D721Med (cell line): Measurements from ENCODE around the gene KANSL1.
"Not testable (repeated sequence)": the region's sequence is repeated elsewhere in the genome, so short reads cannot be mapped to it uniquely, and the experiment has no call there.

Source experiments
- DNase-seq: peaks from one replicate; pipeline ENCODE4 v3.0.0; 2011; ENCODE audit warnings: low spot score; ENCODE audit not compliant: insufficient read length
- FAIRE-seq: peaks from 2 replicates; lab custom pipeline; 2011; peaks lifted over from hg19 to GRCh38; lab: Jason Lieb, UNC
- CTCF ChIP-seq: IDR thresholded peaks from 2 replicates; pipeline ENCODE4 v1.5.1; 2012; ENCODE audit warnings: mild to moderate bottlenecking, control low read depth; ENCODE audit not compliant: insufficient read depth; ENCODE audit errors: missing control alignments

KANSL1 gene

DNA sequence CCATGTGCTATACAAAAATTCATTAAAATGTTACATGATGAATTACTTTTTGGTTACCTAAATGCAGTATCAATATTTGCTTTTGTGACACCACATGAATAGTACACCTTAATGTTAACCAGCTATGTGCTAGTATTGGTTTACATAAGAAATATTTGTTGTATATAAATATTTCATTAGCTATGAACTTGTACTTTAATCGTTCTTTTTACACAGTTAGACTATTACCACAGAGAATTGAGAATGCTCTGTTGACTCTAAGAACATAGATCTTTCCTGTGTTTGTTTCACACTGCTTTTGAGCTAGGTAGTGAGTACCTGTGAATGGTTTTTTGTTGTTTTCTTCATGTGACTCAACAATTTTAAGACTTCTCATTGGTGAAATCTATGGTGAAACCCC lies 93.4 kb downstream of the KANSL1 start:
- no peak for TF ChIP-seq CTCF
- no peak for DNase-seq
- FAIRE-seq = no peak

DNA sequence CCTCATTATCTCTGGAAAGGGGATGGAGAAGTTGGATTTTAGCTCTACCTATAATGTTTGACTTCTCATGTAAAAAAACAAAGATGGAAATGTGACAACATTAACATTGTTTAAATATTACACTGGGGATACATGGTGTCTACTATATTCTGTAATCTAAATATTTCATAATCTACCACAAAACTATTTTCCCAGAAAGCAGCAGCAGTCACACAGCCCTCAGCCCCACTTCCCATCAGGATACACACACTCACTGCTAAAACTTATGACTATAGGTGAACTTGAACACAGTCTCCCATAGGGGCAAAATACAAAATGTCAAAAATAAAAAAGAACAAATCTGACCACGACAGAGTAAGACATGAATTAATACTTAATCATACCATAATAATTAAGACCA lies 95.7 kb downstream of the KANSL1 start:
- no peak for DNase-seq
- no peak for TF ChIP-seq CTCF
- FAIRE-seq = no peak

DNA sequence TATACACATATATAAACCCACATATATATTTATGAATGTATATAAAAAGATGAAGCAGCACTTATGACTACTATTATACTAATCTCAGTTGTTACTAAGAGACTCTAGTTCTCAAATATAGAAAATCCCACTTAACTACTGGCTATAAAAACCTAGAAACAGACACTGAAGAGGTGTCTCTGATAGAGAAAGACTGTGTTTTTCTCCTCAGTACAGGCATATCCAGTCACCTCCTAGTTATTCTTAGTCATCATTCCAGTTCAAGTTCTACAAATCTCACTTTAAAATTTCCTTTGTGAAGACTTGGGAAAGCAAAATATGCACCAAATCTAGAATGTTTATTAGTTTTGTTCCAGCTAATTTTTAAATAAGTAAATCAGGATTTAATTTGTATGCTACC lies 100.2 kb downstream of the KANSL1 start:
- no peak for TF ChIP-seq CTCF
- FAIRE-seq = no peak
- no peak for DNase-seq

GRCh38 chr17:46090871-46091270 lies 102.4 kb downstream of the KANSL1 start:
- FAIRE-seq (no peak), DNase-seq (no peak)
- no peak for TF ChIP-seq CTCF

DNA sequence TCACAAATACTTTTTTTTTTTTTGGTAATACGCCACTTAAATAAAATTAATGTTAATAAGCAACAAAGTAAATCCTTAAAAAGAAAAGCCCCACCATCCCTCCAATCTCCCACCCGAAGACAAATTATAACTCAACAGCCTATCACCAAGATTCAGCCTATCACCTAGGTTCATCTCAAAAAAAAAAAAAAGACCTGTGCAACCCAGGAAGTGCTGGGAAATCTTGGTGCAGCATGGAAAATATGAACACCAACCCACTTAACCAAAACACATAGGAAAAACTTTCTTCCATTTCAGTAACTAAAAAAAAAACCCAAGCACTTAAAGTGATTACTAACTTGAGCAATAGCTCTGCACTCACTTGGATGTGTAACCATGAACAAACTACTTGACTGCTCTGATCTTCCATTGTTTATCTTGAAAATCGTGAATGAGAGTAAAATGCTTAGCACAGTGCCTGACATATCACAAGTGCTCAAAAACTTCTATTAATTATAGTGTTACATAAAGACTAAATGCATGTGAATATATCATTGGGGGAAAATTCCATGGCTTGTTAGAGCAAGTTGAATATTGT lies 103.8 kb downstream of the KANSL1 start:
- TF ChIP-seq CTCF = no peak
- FAIRE-seq = no peak
- no peak for DNase-seq

GRCh38 chr17:46088595-46088994 lies 104.6 kb downstream of the KANSL1 start:
- FAIRE-seq (no peak), DNase-seq (no peak)
- TF ChIP-seq CTCF = no peak

- not testable (repeated sequence) for DNase-seq, FAIRE-seq
These were observed 105.4 kb downstream of the KANSL1 start for GRCh38 chr17:46087871-46088270.

- FAIRE-seq (no peak), DNase-seq (no peak)
- no peak for TF ChIP-seq CTCF
These were observed 106.4 kb downstream of the KANSL1 start for GRCh38 chr17:46086821-46087220.
